HG02884 (cell line): ENCODE results near the gene ERCC2.

Experiments
- ATAC-seq: cut with Tn5 transposase; IDR thresholded peaks from one replicate; pipeline ENCODE4 v1.9.1; 2021; ENCODE audit warnings: mild to moderate bottlenecking, moderate library complexity; ENCODE audit not compliant: unreplicated experiment

ERCC2 gene

DNA sequence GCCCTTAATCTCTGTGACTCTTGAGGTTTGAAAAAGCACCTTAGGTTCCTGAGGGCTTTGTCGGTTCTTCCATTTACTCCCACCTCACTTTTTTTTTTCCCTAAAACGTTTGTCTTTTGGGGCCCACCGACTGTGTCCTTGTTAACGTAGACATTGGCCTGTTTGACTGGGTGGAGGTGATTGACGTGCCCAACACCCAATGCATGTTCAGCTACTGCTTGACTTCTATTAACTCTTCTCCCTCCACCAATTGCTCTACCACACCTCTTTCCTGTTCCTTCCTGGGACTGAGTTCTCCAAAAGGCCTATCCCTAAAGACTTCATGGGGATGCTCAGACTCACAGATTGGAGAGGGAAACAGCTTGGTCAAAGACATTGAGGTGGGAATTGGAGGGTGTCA, 65.0 kb downstream of the ERCC2 start:
- no peak for ATAC-seq

DNA sequence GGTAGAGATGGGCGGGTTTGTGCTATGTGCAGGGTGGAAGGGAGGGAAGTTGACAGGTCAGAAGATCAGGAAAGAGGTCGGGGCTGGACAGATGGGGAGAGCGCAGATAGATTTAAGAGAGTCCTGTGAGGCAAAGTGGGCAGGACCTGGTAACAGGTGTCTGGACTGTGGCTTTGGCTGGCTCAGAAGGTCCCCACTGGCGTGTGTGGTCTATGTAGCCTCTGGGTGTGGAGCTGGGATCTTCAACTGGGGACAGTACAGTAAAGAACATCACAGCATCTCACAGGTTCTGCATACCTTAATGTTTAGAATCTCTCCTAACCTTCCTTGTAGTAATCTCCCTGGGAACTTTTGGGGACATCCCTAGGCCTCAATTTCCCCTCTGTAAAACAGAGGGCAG, 65.4 kb downstream of the ERCC2 start:
- no peak for ATAC-seq

DNA sequence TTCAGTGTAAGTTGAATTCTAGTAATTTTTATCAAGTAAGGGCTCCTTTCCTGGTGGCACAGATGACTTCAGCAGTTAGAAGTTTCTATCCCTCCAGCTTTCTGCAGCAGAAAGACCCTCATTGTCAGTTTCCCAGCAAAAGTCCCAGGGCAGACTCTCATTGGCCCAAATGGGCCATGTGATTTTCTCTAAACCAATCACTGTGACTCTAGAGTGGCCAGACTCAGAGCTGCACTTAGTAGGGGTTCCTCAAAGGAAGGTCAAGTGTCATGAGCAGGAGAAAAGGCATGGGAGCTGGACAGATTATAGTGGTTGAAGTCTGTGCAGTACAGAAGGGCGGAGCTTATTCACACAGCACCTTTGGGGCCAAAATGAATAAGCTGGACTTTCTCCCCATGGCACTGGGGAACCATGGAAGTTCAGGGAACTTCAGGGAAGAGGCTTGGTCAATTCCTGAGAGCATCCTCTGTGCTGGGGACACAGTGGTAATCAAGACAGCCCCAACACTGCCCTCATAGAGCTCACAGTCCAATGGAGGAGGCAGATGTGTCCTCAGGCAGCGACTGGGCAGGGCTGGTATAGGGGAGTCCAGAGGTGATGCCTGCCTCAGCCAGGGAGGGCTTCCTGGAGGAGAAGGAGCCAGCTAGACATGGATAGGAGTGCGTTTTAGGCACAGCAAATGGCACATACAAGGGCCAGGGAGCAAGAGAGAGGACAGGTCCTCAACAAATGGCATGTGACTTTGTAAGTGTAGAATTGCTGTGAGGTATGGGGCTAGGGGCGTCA, 66.0 kb downstream of the ERCC2 start:
- no peak for ATAC-seq

- no peak for ATAC-seq
Observed at GRCh38 chr19:45303269-45304060, 66.9 kb downstream of the ERCC2 start.

DNA sequence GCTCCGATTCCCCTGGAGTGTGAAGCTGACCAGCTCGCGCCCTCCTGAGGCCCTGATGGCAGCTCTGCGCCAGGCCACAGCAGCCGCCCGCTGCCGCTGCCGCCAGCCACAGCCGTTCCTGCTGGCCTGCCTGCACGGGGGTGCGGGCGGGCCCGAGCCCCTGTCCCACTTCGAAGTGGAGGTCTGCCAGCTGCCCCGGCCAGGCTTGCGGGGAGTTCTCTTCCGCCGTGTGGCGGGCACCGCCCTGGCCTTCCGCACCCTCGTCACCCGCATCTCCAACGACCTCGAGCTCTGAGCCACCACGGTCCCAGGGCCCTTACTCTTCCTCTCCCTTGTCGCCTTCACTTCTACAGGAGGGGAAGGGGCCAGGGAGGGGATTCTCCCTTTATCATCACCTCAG, 68.0 kb downstream of the ERCC2 start:
- no peak for ATAC-seq
